HCT116 (cell line): ENCODE results near the gene GFI1B. TPM values are rescaled to one million over a fixed set of nuclear protein-coding genes. Genes with fewer than 3 reads are reported as not detected.

Experiments used
- ATAC-seq: fragments of 200-7000 bp; cut with Tn5 transposase; 2 replicates; pipeline ENCODE4 v1.9.1; 2020; ENCODE audit warnings: mild to moderate bottlenecking, moderate library complexity
- BruUV-seq: library from RNA; stranded (reverse); fragments of 400-500 nt; replicated peaks from 2 replicates; lab custom pipeline; 2021; lab: Mats Ljungman, UMichigan
- CTCF ChIA-PET: fragments of 300-600 bp; sonication (Branson Sonifier 250); formaldehyde crosslinking; loops from one replicate; lab custom pipeline; 2021; ENCODE audit warnings: antibody characterized with exemption; lab: Charles Lee
- POLR2A ChIA-PET: fragments of 300-600, 350-600 bp; sonication (Branson Sonifier 250); formaldehyde crosslinking; loops from one replicate; lab custom pipeline; 2021; ENCODE audit warnings: antibody characterized with exemption; lab: Charles Lee
- RAD21 ChIA-PET, 2 experiments: fragments of 300-600 bp; sonication (Branson Sonifier 250); formaldehyde crosslinking; loops; one replicate each; lab custom pipeline; 2023; ENCODE audit warnings: low total read pairs in 2 of 2; ENCODE audit not compliant: uncharacterized antibody in 2 of 2, unreplicated experiment in 2 of 2, low non-redundant PET in 1 of 2; lab: Charles Lee
- DNase-seq: peaks from one replicate; pipeline ENCODE4 v3.0.0-alpha.2; 2010; ENCODE audit warnings: low read depth, low spot score
- H2AFZ ChIP-seq: fragments of 200-600 bp; shearing (Covaris generic), sonication (generic); 2 replicates; pipeline ENCODE4 v1.6.1; 2017; ENCODE audit warnings: low read depth, mixed run types, mixed read lengths, antibody characterized with exemption, low read length; ENCODE audit not compliant: poor library complexity, severe bottlenecking
- H3K27ac ChIP-seq: 2 replicates; pipeline ENCODE4 v1.5.1; 2012; ENCODE audit warnings: low read depth, low read length
- H3K27me3 ChIP-seq: fragments of 200-600 bp; sonication (generic); 2 replicates; pipeline ENCODE4 v1.6.1; 2016; ENCODE audit warnings: mixed run types, low read length, mixed read lengths; ENCODE audit not compliant: insufficient read depth
- H3K36me3 ChIP-seq, 2 experiments: fragments of 200-500 bp in 1 of 2; fragments of 200-600 bp in 1 of 2; sonication (Bioruptor generic) in 1 of 2; sonication (generic) in 1 of 2; 2 replicates each; pipeline versions ENCODE4 v1.5.1 to v1.6.1; 2014 to 2016; ENCODE audit warnings: low read length in 2 of 2, inconsistent platforms in 1 of 2, mixed read lengths in 1 of 2, mixed run types in 1 of 2; ENCODE audit not compliant: insufficient read depth in 2 of 2, control insufficient read depth in 1 of 2
- H3K4me1 ChIP-seq, 2 experiments: fragments of 200-600 bp in 1 of 2; sonication (generic) in 1 of 2; 2 replicates each; pipeline versions ENCODE4 v1.5.1 to v1.6.1; 2012 to 2017; ENCODE audit warnings: low read length in 2 of 2, inconsistent platforms in 1 of 2, mild to moderate bottlenecking in 1 of 2, mixed read lengths in 1 of 2, mixed run types in 1 of 2, moderate library complexity in 1 of 2; ENCODE audit not compliant: insufficient read depth in 2 of 2, control insufficient read depth in 1 of 2
- H3K4me2 ChIP-seq: fragments of 200-600 bp; sonication (generic); 2 replicates; pipeline ENCODE4 v1.6.1; 2017; ENCODE audit warnings: mixed run types, low read length, mixed read lengths
- H3K4me3 ChIP-seq, 2 experiments: fragments of 200-600 bp in 1 of 2; sonication (generic) in 1 of 2; replicated peaks in 1 of 2; 2 replicates each; pipeline ENCODE4 v1.5.1; 2011 to 2016; ENCODE audit warnings: low read length in 2 of 2, control low read depth in 1 of 2, low read depth in 1 of 2, mild to moderate bottlenecking in 1 of 2, mixed read lengths in 1 of 2, mixed run types in 1 of 2
- H3K79me2 ChIP-seq: fragments of 200-600 bp; sonication (generic); 2 replicates; pipeline ENCODE4 v1.6.1; 2017; ENCODE audit warnings: mild to moderate bottlenecking, mixed run types, low read length, moderate library complexity, mixed read lengths; ENCODE audit not compliant: insufficient read depth
- H3K9ac ChIP-seq: fragments of 200-600 bp; sonication (generic); 2 replicates; pipeline ENCODE4 v1.6.1; 2016; ENCODE audit warnings: low read length, mixed read lengths
- H3K9me2 ChIP-seq: fragments of 200-600 bp; sonication (generic), shearing (Covaris generic); 2 replicates; pipeline ENCODE4 v1.6.1; 2017; ENCODE audit warnings: mixed run types, mild to moderate bottlenecking, moderate library complexity; ENCODE audit not compliant: insufficient read depth
- H3K9me3 ChIP-seq, 2 experiments: fragments of 200-500 bp in 1 of 2; fragments of 200-600 bp in 1 of 2; sonication (Bioruptor generic) in 1 of 2; sonication (generic) in 1 of 2; 2 replicates each; pipeline ENCODE4 v1.6.1; 2014 to 2017; ENCODE audit warnings: low read length in 2 of 2, mixed read lengths in 2 of 2, inconsistent platforms in 1 of 2, low read depth in 1 of 2, mild to moderate bottlenecking in 1 of 2, mixed run types in 1 of 2, moderate library complexity in 1 of 2; ENCODE audit not compliant: control insufficient read depth in 1 of 2, insufficient read depth in 1 of 2
- H4K20me1 ChIP-seq: fragments of 200-600 bp; sonication (generic), shearing (Covaris generic); 2 replicates; pipeline ENCODE4 v1.6.1; 2017; ENCODE audit warnings: mixed run types, mild to moderate bottlenecking, moderate library complexity; ENCODE audit not compliant: insufficient read depth
- ATF3 ChIP-seq: IDR thresholded peaks from 2 replicates; pipeline ENCODE4 v1.6.1; 2012
- CBX3 ChIP-seq: IDR thresholded peaks from 2 replicates; pipeline ENCODE4 v1.6.1; 2012; ENCODE audit warnings: low read depth
- CEBPB ChIP-seq: IDR thresholded peaks from 2 replicates; pipeline ENCODE4 v1.6.1; 2012; ENCODE audit warnings: low read depth
- CTCF ChIP-seq, 3 experiments: fragments of 200-600 bp in 1 of 3; sonication (generic) in 1 of 3; IDR thresholded peaks in 2 of 3; conservative IDR thresholded peaks in 1 of 3; 2 replicates each; pipeline ENCODE4 v1.5.1; 2012 to 2017; ENCODE audit warnings: low read depth in 2 of 3, low read length in 2 of 3, antibody characterized with exemption in 1 of 3, borderline replicate concordance in 1 of 3, control low read depth in 1 of 3, mild to moderate bottlenecking in 1 of 3, mixed read lengths in 1 of 3, mixed run types in 1 of 3, moderate library complexity in 1 of 3; ENCODE audit not compliant: insufficient read depth in 1 of 3
- EGR1 ChIP-seq: IDR thresholded peaks from 2 replicates; pipeline ENCODE4 v1.6.1; 2012; ENCODE audit warnings: low read depth
- ELF1 ChIP-seq: IDR thresholded peaks from 2 replicates; pipeline ENCODE4 v1.6.1; 2012; ENCODE audit warnings: low read depth, borderline replicate concordance
- EZH2 ChIP-seq: fragments of 200-600 bp; sonication (generic); IDR thresholded peaks from 2 replicates; pipeline ENCODE4 v1.6.1; 2017; ENCODE audit warnings: antibody characterized with exemption, mixed run types
- FOSL1 ChIP-seq: IDR thresholded peaks from 2 replicates; pipeline ENCODE4 v1.6.1; 2012; ENCODE audit warnings: low read depth
- JUND ChIP-seq: IDR thresholded peaks from 2 replicates; pipeline ENCODE4 v1.6.1; 2012
- MAX ChIP-seq: IDR thresholded peaks from 2 replicates; pipeline ENCODE4 v1.6.1; 2012
- POLR2A ChIP-seq: IDR thresholded peaks from 2 replicates; pipeline ENCODE4 v1.7.0; 2011; ENCODE audit warnings: borderline replicate concordance; ENCODE audit not compliant: insufficient read depth, insufficient read length; ENCODE audit errors: extremely low read depth
- REST ChIP-seq: IDR thresholded peaks from 2 replicates; pipeline ENCODE4 v1.6.1; 2012; ENCODE audit warnings: low read depth
- SIN3A ChIP-seq: IDR thresholded peaks from 2 replicates; pipeline ENCODE4 v1.6.1; 2012; ENCODE audit warnings: low read depth
- SP1 ChIP-seq: IDR thresholded peaks from 2 replicates; pipeline ENCODE4 v1.6.1; 2012; ENCODE audit warnings: low read depth
- TCF7L2 ChIP-seq: IDR thresholded peaks from 2 replicates; pipeline ENCODE4 v1.7.0; 2011; ENCODE audit warnings: borderline replicate concordance, inconsistent platforms; ENCODE audit not compliant: insufficient read depth, insufficient read length; ENCODE audit errors: extremely low read depth
- YY1 ChIP-seq: IDR thresholded peaks from 2 replicates; pipeline ENCODE4 v1.6.1; 2011; ENCODE audit warnings: low read length, low read depth, moderate library complexity, mild to moderate bottlenecking; ENCODE audit not compliant: insufficient replicate concordance; ENCODE audit errors: extremely low read depth
- ZFX ChIP-seq: fragments of 450-650 bp; IDR thresholded peaks from 2 replicates; pipeline ENCODE4 v1.6.1; 2017
- ZNF274 ChIP-seq: fragments of 200-500 bp; sonication (Bioruptor generic); IDR thresholded peaks from 2 replicates; pipeline ENCODE4 v1.6.1; 2014; ENCODE audit warnings: mild to moderate bottlenecking, low read depth, low read length, inconsistent platforms
- intact Hi-C: fragments of 100-400 bp; cut with micrococcal nuclease; formaldehyde crosslinking; loops from 2 replicates; pipeline ENCODE4 v1.10.0; 2022
- total RNA-seq: library from RNA; stranded (reverse); gene quantifications from one replicate; pipeline ENCODE4 v1.2.1, GENCODE V29; 2021; ENCODE audit not compliant: unreplicated experiment

Gene GFI1B
- total RNA-seq, 1 experiment from 2014 or later: 0.20 TPM

- H3K27ac ChIP-seq: no peak overlapping the region
- ATAC-seq: no peak
- no peaks in the 10 kb centered on the region for H3K9me3 ChIP-seq
- H3K9ac ChIP-seq: no peak overlapping the region
- ChIA-PET CTCF (no interaction called here), RAD21 (no interaction called here), POLR2A (no interaction called here)
- no peak overlapping the region for H3K4me2 ChIP-seq
- H3K9me2 ChIP-seq: no peaks in the 10 kb centered on the region
- H2AFZ ChIP-seq: no peak overlapping the region
- DNase-seq: no peak
- intact Hi-C loops: no loop called here
- H3K4me1 ChIP-seq: peaks cover 0 to 5% of the 10 kb centered on the region in 2 experiments; a peak in 2 of 4 replicates
- peaks cover 7% of the 10 kb centered on the region; the same call in 1 of the 2 replicates for H3K27me3 ChIP-seq
- no peak for TF ChIP-seq SIN3A
- TF ChIP-seq MAX: no peak
- TF ChIP-seq ELF1: no peak
- no peak for TF ChIP-seq YY1
- no peak for TF ChIP-seq EZH2
- TF ChIP-seq POLR2A: no peak
- TF ChIP-seq SP1: no peak
- no peak for TF ChIP-seq ZNF274
- TF ChIP-seq TCF7L2: no peak
- TF ChIP-seq EGR1: no peak
- no peak for TF ChIP-seq JUND
- TF ChIP-seq CBX3: no peak
- no peak for TF ChIP-seq ZFX
- no peak for TF ChIP-seq ATF3
- no peak for TF ChIP-seq CTCF (IDR thresholded peaks at IDR 0.05 in 2 of 3, conservative IDR thresholded peaks at IDR 0.05 in 1 of 3; ENCODE audit: borderline replicate concordance in 1 of 3, insufficient read depth in 1 of 3, low read depth in 2 of 3, low read length in 2 of 3)
- no peak for TF ChIP-seq FOSL1
- no peak for TF ChIP-seq CEBPB
- no peak for TF ChIP-seq REST
- H3K36me3 ChIP-seq: no peaks in the 10 kb centered on the region
- H3K79me2 ChIP-seq: no peaks in the 10 kb centered on the region
- no TSS peak for BruUV-seq
- no peaks in the 10 kb centered on the region for H4K20me1 ChIP-seq
- H3K4me3 ChIP-seq: no peak overlapping the region
These were observed 16.6 kb downstream of the GFI1B start for GRCh38 chr9:132995121-132995420.
